GM18519 (cell line): Measurements from ENCODE around the gene PRKAR2B.
"Not testable (repeated sequence)": the region's sequence is repeated elsewhere in the genome, so short reads cannot be mapped to it uniquely, and the experiment has no call there.

Experiments used
- ATAC-seq: cut with Tn5 transposase; IDR thresholded peaks from one replicate; pipeline ENCODE4 v1.9.1; 2021; ENCODE audit warnings: mild to moderate bottlenecking, moderate library complexity; ENCODE audit not compliant: unreplicated experiment, low FRiP score

Gene PRKAR2B

DNA sequence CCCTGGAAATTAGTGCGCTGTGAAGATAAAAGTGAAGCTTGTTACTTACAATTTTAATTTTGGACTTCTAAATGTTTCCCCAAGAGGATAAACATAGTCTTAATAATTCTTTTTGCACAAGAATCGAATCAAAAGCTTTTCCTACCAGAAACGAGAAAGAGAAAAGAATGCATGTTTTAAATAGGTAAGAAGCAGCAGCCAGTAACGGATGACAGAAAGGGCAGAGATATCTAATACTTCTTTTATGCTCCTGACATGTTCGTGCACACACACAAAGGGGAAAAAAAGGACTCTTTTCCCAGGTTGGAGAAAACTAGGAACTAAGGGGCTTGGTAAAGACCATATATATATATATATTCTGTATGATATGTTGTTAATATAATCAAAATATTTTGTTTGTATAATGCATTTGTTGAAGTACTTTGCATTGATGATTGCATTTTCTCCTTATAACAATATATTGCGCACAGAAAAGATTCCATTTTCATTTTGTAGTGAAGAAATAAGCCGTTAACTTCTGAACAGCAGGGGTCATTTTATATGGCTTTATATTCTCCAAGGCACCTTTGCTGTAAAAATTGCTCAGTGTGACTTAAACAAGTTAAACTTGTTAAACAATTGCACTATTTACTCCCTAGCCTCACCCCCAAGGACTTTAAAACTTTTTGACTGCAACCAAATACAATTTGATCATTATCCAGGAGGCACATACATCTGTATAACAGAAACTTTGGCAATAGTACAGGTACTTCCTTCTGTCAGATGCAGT, 2.2 kb downstream of the PRKAR2B start:
- no peak for ATAC-seq

DNA sequence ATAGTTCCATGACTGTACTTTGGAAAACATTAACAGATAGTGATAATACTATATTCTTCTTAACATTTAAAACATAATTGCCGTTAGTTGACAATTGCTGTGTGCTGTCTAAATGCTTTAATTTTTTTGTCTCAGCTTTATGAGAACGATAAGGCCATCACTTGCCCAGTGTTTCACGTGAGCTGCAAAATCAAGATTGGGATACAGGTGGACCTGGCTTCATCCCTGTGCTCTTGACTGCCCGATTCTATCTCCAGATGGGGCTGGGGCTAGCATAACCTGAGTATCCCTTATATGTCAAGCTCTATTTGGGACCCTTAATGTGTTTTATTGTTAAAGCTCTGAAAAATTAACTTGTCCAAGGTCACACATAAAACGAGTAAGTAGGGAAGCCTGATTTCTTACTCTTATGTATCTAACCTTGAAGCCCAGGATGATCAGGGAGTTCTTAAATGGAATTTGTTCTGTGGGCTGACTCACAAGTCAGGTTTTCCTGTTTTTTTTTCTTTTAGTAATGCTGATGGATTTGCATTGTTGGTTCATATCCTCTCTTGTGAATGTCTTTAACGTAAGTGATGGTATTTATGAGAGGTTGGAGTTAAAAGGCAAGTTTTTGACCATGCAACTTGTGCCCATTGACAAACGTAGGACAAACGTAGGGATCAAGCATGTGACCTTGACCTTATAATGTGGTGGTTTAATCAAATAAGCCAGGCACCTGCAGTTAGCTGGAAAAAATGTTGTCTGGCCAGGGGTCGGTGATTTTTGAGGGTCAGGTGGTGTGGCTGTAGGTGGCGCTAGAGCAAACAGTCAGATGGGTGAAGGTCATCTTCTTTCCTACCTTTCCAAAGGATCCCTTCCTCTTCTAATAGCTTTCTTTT, 3.6 kb downstream of the PRKAR2B start:
- ATAC-seq = no peak

DNA sequence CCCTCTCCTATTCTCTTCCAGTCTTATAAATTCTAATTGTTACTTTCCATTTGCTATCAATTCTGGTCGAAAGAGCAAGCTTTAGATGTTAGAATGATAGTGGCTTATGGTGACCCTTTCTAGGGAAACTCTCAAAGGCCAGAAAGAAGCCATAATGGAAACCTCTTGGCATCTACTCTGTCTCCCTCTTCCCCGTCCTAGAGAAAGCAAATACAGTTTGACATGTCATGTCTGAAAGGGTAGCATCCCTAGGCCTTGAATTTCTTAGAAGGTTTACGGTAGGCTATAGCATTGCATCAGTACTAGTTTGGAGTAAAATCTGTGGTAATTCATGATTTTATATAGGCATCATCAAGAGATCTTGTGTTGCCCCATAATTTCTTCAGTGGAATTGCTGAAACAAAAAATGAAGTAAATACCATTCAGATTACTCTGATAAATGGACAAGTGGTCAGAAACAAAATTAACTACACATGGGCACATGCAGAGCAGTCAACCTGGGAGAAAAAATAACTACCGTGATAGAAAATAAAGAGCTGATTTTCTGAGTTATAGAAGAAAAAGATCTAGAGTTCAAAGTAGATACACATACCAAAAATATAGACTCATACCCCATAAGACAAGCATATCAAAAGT, 4.4 kb downstream of the PRKAR2B start:
- no peak for ATAC-seq

DNA sequence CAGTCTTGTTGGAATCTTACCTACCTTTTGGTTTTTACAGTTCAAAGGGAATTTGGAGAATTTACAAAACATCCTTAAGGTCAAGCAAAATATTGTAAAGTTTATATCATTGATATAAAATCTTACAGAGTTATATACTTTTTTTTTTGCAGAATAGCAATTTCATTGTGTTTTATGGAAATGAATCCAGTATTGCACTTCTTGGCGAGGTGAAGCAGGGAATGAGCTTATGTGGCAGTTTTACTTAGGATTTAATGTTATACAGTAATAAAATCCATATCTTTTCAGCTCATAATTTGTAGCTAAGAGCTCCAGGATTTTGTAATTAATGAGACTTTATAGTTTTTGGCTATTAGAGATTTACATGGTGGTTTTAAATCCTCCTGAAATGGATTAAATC, 5.0 kb downstream of the PRKAR2B start:
- no peak for ATAC-seq

DNA sequence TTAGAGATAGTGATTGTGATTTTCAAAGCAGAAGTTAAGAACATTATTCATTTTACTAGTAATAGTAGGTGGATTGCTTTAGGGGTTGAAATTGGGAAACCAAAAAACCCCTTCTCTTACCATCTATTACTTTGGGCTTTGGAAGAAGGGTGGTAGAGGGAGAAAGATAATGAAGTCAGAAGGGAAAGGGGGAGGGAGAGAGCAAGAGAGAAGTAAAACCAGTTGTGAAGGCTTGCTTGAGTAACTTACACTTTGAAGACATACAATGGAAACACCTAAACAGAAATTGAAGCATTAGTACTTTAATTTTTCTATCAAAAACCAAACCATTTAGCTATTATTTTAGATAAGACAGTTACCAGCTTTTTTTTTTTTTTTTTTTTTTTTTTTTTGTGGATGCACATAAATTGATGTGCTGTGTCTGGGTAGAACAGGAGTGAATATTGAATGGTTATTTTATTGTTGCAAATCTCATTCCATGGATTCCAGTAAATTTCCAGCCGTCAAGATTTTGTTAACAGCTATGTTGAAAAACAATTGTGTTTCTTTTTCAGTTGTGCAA, 5.5 kb downstream of the PRKAR2B start:
- no peak for ATAC-seq

DNA sequence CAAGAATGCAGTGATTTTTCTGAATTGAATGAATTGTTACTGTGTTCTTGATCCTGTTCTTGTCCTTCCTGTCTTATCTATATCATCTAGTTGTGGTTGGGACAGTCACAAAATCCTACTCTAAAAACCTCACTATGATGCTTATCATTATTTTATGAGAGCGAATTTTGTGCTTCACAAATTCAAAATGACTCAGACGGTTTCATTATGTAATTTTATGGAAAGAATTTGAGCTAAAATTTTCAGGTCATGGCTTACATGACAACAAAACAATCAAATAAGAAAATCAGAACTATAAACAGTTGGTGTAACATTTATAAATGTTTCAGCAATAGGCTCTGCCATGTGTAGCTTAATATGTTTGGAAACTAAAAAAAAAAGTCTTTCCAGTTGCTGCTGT, 6.9 kb downstream of the PRKAR2B start:
- no peak for ATAC-seq

DNA sequence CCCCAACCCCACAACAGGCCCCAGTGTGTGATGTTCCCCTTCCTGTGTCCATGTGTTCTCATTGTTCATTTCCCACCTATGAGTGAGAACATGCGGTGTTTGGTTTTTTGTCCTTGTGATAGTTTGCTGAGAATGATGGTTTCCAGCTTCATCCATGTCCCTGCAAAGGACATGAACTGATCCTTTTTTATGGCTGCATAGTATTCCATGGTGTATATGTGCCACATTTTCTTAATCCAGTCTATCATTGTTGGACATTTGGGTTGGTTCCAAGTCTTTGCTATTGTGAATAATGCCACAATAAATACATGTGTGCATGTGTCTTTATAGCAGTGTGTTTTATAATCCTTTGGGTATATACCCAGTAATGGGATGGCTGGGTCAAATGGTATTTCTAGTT, 10.5 kb downstream of the PRKAR2B start:
- ATAC-seq = not testable (repeated sequence)

DNA sequence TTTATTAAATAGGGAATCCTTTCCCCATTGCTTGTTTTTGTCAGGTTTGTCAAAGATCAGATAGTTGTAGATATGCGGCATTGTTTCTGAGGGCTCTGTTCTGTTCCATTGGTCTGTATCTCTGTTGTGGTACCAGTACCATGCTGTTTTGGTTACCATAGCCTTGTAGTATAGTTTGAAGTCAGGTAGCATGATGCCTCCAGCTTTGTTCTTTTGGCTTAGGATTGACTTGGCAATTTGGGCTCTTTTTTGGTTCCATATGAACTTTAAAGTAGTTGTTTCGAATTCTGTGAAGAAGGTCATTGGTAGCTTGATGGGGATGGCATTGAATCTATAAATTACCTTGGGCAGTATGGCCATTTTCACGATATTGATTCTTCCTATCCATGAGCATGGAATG, 11.6 kb downstream of the PRKAR2B start:
- ATAC-seq = not testable (repeated sequence)

DNA sequence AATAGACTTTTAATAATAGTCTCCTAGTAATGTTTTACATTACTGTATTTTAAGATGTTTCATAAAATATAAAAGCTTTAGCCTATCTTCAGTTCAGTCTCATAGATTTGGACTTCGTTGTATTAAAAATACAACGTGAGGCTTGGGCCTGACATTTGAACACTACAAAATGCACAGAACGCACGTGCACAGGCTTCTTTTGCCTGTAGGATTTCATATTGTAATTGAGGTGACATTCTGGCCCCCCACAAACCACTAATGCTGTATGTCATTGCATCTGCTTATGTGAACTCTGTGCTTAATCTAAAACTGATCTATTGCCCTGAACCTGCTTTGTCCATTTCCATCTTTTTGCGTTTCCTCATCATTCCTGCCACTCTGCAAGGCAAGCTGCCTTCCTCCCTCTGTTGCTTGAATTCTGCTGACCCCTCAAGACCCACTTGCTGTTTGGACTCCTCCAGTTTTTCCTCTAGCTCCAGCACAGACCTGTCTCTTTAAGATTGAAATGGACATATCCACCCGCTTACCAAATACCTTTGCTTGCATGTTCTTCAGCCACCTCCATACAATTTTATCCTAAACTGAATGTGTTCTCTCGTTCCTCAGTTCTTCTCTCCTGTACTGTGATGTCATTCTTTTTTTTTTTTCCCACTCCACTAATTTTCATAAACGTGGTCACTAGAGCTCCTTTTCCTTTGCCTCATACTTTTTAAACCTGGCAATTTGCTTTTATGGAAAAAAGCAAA, 12.4 kb downstream of the PRKAR2B start:
- no peak for ATAC-seq

DNA sequence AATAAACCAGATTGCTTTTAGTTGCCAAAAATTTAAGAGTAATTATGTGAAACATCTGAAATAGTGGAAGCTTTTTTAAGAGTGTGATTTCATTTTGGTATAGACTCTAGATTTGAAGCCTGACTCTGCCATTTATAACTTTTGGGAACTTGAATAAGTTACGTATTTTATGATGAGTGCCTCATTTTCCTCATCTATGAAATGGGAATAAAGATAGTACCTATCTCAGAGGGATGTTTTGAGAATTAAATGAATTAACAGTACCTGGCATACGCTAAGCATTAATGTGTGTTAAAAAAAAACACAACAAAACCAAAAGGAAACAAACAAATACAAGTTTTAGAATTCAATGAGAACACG, 12.9 kb downstream of the PRKAR2B start:
- ATAC-seq = no peak

DNA sequence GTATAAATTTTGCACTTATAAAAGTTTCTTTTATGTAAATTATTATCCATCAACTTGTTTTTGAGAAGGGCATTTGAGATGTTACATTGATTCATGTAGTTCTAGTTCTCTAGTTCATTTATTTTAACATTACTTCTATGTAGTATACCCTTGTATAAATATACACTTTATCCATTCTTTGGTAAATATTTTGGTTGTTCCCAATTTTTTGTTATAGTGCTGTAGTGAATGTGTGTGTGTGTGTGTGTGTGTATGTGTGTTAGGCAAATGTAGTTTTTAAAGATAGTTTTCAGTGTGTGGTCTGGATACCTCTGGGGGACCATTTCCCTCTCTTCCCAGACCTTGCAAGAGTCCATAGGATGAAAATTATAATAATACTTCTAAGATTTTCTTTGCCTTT, 15.0 kb downstream of the PRKAR2B start:
- ATAC-seq = no peak

DNA sequence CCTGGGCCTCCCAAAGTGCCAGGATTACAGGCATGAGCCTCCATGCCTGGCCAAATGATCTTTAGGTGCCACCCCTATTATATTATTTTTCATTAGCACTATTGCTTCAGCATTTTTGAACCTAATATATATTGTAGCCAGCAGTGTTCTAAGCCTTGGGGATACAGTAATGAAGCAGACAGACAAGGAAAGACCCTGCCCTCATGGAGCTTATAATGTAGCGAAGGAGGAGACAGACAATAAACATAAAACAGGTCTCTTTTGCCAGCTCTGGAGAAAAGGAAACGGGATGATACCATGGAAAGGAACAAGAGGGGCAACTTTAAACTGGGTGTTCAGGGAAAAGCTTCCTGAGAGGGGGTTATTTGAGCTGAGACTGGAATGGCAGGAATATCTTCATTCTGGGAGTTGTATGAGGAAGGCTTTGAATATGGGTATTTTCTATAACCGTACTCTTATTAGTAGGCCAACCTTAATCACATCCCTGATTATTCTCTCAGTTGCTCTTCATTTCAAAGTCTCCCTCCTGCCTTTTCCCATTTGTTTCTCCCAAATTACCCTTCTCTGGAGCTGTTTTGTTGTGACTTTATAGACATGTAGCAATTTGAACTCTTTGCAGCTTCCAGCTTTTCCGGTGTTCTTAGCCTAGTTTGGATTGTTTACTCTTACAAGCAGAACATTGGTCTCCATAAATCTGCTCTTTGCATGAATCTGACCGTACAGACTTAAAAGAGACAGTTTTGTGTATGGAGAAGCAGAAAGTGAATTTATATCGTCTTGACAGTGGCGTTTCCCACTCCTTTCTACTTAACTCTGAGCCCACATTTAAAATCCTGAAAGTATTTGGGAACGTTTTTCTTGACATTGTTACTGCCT, 19.0 kb downstream of the PRKAR2B start:
- ATAC-seq = no peak

DNA sequence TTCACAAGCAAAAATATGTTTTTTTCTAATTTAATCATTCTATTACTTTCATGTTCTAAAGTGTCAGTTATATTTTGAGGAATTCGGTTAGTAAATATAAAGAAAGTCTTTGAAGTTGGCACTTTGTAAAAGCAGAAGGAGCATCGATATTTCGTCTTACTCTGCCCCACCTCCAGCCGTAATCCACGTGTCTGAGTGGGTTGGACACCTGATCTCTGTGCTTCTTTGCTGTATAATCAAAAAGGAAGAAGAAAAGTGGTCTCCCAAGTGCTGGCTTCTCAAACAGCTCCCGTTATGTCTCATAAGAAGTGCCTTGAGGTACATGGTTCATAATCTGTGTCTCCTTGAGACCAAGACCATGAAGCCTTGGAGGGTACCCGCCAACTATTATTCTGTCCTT, 19.8 kb downstream of the PRKAR2B start:
- ATAC-seq = no peak

DNA sequence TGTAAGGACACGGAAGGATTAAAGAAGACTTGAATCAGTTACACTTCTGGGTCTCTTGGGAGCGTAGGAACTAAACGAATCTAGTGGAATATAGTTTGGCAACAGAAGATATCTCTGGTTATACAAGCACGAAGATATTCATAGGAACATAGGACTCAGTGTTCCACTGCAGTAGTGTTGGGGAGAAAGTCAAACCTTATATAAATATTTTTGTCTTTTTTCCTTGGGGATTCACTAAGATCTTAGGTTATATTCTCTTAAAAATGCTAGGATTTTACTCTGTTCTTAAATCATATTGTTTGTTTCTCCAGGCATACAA, 21.4 kb downstream of the PRKAR2B start:
- ATAC-seq = no peak

DNA sequence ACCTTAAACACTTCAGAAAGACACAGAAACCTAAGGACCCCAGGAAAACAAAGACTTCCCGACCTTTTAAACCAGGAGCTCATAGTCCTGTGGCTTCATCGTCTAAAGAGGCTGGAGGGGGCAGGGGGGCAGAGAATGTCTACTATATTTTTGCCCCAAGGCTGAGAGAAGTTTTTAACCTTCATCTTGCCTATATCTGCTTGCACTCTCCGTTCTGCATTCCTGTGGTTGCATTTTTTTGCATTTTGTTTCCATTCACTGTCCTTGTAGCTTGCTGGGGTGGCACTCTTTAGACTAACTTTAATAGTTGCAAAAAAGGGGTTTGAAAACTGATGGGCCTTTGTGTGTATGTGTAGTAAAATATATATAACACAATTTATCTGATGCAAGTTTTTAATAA, 23.7 kb downstream of the PRKAR2B start:
- no peak for ATAC-seq

DNA sequence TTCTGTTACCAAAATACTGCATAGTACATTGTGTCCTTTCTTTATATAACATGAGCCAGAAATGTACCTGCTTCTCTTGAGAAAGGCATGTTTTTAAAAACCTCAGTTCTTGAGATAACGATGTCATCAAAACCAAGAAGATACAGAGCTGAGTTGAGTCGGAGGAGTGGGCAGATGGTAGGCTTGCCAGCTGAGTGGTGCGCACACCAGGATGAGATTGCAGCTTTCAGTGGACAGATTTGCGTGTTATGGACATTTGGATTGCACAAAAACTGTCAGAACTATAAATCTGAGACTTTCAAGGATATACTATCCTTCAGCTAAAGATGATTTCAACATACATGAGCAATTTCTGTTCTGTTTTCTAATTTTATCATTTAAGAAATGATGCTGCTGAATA, 25.0 kb downstream of the PRKAR2B start:
- ATAC-seq = no peak

DNA sequence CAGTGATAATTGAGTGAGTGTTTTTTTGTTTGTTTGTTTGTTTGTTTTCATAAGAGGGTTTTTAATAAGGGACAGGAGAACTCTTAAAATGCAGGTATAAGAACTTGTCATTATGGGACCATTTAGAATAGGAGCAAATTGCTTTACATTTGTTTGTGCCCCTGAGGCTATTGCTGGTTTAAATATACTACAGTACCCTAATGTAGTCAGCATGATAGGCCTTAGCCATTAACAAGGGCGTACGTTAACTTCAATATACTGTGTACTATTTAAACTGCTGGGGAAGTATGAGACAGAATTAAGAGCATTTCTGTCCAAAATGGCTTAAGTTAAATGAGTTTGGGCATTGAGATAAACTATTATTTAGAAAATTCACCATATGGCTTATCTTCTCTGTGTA, 26.2 kb downstream of the PRKAR2B start:
- ATAC-seq = no peak

DNA sequence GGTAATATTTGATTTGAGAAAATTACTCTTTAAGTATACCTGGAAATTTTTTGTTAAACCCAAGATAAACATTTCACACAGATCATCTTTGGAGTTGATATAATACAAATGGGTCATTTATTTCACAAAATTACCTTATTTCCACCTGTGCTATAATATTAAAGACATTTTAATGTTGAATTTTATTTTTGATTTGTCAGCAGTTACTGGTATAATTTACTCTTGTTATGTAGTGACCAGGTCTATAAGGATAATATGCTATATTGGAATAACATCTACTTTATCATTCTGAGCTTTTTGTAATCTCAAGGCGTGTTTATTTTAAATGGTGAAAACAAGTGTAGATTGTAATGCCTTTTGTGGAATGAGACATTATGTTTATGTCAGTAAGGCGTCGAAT, 26.6 kb downstream of the PRKAR2B start:
- no peak for ATAC-seq

DNA sequence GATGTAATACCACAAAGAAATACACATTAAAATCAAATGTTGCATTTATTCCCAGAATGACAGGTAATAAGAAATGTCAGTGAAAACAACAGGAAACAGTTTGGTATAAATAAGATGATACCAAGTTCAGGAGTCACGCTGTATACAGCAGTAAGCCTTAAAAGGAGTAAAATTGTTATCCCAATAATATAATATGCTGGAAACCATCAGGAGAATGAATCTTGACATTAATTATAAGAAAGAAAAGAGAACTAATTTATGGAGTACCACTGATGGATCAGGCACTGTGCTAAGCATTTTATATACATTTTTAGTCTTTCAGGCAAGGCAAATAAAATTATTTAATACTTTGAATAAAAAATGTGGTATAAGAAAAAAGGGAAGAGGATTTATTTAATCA, 27.6 kb downstream of the PRKAR2B start:
- no peak for ATAC-seq
